DMS53 treated with DMSO at 0.1 percent for 48 hours (cell line): ENCODE data around the gene CCSER1.
"Not testable (repeated sequence)": the region's sequence is repeated elsewhere in the genome, so short reads cannot be mapped to it uniquely, and the experiment has no call there.

Source experiments
- DNase-seq: peaks from one replicate; lab custom pipeline; 2025; ENCODE audit not compliant: unreplicated experiment; lab: John Stamatoyannopoulos, UW

Gene CCSER1

DNA sequence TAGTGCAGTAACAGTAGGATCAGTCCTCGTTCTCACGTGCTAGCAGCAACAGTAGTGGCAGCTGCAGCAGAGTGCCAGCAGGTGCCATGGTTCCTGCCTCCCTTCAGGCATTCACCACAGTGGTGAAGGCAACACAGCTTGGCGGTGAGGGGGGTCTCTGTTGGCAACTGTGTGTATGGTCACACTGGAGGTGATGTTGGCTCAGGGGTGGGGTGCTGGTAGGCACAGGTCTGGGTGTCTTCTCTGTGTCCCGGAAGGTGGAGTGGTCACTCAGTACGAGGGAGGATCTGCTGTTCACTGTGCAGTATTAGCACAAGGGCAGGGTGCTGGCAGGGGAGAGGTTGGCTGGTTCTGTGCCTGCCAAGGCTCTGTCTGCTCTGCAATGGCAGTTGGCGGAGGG lies 671.8 kb downstream of the CCSER1 start:
- no peak for DNase-seq

DNA sequence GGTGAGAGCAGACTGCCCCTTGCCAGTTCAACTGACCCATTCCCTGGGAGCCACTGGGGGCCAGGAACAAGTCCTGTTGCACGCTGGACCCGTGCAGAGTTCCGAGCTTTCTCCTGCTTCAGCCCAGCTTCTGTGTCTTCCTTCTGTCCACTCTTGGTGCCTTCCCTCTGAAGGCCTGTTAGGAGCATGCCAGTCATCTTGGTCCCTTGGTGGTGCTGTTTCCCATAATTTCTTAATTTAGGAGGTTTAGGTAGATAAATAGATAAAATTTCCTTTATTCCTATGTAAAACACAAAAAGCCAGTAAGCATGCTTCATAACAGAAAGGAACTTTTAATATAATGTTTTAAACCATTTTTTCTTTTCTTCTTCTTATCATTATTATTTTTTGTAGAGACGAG lies 672.7 kb downstream of the CCSER1 start:
- DNase-seq = no peak

DNA sequence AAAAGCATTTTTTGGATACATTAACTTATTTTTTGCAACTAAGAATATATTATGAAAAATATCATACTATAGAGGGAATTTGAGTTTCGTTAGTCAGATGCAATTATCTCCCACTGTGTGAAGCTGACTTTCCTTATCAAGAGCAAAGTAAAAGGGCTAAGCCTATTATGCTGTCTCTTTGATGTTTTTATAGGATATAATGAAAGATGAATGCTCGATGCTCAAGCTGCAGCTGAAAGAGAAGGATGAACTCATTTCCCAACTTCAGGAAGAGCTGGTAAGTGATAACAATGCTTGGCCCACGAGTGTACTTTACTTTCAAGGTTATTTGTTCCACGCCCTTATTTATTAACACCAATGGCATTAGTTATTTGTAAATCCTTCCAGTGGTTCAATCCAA lies 688.4 kb downstream of the CCSER1 start:
- no peak for DNase-seq

DNA sequence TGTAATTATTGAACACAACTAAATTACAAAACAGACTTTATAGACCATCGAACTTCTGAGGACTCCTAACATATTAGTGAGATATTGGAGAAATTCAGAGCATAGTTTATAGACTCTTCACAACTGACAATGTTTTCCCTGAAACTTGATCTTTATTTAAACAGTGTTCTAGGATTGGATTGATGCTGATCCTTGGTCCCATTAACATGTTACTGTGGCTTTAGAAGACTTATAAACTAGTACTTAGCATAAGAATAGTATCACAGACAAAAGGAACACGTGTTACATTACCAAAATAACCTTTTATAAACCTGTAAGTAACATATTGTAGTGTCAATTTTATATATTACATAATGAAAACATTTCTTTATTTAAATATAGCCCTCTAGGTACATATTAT lies 689.6 kb downstream of the CCSER1 start:
- DNase-seq = peak; percentile 6

DNA sequence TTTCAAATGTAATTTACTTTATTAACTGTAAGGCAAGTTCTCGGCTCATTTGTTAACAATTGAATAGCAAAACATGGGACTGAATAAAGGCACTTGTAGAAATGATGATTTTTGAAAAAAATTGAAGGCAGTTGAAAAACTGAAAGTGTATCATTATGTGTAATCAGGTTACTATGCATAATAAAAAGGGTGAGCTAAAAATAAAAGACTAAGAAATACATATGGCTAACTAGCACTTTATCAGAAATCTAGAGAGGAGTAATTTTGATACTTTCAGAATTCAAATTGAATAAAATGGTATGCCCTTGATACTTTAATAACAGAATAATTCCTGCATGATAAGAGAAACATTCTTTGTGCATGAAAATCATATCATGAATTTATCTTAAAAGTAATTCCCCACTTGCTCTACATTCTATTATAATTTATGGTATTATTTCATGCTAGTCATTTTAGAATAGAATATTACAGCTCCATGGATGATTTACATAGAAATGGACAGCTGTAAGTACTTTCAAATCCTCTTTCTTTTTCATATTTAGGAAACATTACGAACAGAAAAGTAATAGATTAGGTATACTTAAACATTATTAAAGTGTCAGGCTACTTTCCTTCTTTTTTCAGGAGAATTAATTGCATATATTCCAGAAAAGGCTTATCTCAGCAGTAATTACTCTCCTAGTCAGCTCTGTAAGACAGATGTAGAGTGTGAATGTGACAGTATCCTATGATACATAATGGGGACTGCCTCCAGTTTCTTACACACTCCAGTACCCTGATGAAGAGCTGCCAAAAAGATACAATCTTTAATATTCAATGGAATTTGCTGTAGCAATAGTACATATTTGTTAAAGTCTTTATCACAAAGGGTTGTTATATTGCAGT lies 697.3 kb downstream of the CCSER1 start:
- DNase-seq = no peak

DNA sequence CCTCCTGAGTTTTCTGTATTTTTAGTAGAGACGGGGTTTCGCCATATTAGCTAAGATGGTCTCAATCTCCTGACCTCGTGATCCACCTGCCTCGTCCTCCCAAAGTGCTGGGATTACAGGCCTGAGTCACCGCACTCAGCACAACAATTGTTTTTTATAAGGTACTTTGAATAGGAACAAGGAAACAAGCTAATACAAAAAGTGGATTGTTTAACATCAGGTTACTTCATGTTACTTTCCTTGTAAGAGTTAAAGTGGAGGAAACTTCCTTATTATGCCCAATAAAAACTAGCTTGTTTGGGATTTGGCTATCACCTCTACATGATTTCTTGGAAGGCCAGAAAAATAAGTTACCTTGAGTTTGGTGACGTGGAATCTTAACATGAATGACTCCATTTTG lies 698.7 kb downstream of the CCSER1 start:
- DNase-seq = no peak

DNA sequence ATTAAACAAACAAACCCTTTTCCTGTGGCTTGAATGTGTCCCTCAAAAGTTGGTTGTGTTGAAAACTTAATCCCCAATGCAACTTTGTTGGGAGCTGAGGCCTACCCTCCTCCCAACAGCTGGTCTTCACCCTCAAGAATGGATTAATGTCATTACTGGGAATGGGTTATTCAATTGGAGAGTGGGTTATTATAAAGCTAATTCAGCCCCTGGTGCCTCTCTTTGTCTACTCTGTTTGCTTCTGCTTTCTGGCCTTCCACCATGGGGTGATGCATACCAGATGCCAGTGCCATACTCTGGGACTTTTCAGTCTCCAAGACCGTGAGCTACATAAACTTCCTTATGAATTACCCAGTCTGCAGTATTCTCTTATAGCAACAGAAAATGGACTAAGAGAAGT lies 706.5 kb downstream of the CCSER1 start:
- no peak for DNase-seq

DNA sequence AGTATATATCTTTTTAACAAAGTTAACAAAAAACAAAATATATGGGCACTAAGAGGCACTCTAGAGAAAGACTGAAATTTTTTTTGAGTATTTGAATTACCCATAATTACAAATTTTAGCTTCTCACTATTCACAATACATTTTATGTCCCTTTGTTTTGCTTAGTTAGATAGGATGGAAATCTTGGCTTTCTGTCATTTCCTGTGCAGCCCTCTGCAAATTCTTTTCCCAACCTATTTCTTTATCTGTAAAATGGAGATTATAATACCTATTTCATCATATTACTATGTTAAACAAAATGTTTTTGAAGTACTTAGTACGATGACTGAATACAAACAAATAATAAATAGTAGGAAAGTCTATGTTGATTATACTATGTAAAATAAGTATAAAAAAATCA lies 710.0 kb downstream of the CCSER1 start:
- no peak for DNase-seq

DNA sequence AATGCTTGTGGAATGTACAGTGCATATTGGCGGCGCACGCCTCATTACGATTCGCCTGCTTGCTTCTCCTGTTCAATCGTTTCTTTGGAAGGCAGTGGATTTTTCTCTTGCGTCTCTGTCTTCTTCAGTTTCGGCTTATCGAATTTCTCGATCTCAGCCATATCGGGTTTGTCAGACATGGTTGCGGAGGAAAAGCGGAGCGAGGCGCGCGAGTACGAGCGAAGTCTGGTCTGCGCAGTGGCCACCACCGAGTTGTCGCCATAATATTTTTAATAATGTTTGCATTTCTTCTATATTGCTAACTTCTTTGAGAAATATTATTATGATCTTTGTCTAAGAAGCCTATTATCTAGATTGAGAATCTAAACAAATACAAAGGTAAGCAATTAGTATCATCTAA lies 711.7 kb downstream of the CCSER1 start:
- not testable (repeated sequence) for DNase-seq

DNA sequence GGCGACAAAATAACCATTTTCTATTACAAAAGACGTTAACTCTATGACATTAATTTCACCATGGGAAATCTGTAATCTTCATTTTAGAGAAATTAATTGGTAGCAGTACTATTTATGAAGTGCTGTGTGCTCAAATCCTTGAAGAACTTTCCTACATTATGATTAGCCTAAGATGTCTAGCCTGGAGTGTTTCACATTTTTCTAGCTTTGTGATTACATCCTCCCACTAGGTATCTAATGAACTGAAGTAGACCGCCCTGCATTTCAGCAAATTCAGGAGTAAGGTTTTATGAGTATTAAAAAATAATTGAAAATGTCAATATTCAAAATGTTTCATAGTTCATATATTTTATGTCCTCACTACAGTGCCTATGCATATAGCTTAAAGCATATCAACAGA lies 713.1 kb downstream of the CCSER1 start:
- no peak for DNase-seq

DNA sequence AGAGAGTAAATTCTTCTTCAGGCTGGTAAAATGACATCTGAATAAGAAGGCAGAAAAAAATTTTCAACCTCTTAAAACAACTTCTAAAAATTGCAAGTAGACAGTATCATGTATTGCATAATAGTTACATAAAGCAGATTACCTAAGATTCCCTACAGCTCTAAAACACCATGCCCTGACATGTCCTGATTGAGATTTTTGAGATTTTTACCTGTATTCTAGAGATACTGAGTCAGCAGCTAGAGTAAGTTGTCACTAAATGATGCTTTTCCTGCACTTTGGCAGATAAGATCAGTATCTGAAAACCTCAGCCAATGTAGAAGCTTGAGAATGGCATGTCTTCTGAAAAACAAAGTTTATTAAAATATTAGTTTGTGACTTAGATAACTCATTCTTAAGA lies 713.6 kb downstream of the CCSER1 start:
- no peak for DNase-seq

DNA sequence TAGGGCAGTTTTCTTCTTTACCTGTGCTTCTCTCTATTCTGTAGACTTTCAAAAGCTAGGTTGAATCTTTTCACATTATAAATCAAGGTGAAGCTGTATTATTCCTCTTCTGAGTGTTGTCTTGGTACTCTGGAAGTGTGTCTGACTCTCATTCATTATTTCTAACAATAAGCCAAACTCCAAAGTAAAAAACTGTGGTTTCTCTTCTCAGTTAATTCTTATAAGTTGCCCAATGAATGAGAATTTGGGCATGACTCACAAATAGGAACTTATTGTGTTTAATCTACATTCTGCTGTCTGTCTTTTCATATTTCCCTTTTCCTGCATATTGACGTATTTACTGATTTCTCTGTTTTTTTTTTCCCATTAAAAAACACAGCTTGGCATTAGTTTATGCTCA lies 714.5 kb downstream of the CCSER1 start:
- no peak for DNase-seq

DNA sequence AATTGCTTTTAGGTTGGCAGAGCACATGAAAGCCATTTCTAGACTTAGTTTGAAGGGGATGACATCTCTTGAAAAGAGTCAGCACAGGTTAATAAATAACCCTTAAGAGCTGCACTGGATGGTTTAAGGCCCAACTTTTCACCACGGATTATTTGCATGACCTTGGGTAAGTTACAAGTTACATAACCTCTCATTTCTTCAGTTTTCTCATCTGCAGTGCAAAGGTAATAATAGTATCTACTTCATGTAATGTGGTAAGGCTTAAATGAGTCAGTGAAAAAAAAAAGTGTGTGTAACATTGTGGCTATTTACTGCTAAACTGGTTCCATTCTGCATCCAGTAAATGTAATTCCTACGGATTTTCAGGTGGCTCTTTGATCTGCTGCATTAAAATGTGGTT lies 715.8 kb downstream of the CCSER1 start:
- peak; percentile 54 for DNase-seq

DNA sequence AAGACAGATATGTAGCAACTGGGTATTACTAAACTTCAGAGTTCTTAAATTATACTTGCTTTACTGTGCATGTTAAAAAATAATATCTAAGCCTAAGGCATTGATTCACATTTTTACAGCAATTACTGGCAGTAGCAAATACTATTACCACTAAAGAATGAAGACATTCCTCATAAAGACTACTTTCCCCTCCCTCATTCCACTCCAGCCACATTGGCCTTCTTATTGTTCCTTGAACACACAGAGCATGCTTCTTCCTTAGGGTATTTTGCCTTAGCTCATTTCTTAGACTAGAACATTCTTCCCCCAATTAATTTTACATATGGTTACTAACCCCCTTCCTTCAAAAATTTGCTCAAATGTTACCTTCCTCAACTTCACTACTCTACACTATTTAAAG lies 717.0 kb downstream of the CCSER1 start:
- DNase-seq = no peak

DNA sequence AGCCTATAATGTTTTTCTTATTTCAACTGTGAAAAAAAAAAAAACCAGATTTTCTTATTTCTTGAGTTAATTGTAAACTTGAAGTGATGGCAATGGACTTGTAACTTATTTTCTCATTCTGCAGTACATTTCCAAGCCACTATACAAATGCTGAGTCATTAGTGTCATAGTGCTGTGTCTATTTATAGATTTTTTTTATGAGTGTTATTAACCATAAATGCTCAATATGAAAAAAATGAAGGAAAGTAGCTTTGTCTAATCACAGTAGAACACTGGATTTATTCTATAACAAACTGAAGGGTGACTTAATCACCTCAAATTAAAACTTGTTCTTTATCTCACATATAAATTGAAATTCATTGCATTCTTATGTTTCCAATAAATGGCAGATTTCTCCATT lies 718.6 kb downstream of the CCSER1 start:
- DNase-seq = peak; percentile 1

DNA sequence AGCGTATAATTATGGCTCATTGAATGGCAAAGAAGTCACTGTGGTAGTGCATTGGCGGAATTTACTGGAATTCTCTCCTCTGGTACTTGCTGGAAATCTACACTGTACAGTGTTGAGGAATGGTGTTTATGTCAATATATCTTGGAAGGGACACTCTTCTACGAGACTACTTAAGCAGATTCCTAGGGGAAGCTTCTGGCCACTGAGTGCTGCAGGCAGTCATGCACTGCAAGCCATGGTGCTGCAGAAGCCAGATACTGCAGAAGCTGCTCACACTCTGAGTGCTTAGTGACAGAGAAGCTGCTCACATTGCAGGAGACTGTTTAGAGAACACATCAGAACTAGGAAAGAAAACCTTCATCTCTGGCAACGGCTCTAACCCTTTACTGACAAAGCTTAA lies 725.0 kb downstream of the CCSER1 start:
- no peak for DNase-seq

DNA sequence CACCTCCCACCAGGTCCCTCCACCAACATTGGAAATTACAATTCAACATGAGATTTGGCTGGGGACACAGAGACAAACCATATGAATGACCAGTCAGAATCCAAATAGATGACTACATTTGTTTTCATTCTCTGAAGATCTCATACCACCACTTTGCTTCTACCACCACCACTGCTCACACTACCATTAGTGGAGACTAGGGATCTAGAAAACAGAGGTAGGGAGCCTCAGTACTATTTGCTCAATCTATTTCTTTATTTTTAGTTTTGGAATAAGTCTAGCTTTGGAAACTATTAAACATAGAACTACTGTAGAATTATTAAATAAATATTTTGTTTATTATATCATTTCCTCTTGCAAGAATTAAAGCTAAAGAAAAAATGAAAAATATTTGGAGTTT lies 727.9 kb downstream of the CCSER1 start:
- no peak for DNase-seq

DNA sequence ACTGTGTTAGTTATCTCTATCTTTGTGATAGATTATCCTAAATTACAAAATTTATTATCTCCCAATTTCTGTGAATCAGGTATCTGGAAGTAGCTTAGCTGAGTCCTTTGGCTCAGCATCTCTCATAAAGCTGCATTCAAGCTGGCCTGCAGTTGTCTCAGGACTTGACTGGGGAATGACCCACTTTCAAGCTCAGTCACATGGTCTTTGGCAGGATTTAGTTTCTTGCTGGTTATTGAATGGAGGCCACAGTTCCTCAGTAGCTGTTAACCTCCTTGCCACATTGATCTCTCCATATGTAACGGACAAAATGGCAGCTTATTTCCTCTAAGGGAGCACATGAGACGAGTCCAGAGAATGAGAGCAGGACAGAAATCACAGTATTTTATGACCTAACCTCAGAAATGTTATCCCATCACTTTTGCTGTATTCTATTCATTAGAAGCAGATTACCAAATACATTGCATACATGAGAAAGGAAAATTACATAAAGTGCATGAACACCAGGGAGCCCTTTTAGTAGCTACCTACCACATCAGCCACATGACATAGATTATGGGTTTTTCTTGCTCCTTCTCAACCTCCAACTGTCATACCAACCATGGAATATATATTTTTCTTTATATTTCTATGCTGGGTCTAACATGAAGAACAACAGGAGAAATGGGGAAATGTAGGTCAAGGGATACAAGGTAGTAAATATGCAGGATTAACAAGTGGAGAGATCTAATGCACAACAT lies 730.1 kb downstream of the CCSER1 start:
- no peak for DNase-seq

DNA sequence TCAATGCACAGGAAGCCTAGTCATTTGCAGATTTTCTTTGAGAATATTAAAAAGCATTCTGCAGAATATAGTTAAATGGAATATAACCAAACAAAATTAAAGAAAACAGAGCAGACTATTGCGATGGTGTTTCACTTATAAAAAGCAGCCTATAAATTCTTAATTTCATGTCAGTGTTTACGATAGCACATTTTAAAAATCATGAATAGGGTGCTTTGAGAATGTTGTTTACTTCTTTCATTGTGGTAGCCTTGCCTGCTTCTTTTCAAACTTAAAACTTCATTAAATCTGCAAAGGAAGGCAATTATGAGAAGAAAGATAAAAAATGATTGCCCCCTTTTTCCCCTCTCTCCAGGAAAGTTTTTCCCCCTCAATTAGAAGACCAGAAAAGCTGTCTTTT lies 748.6 kb downstream of the CCSER1 start:
- no peak for DNase-seq

DNA sequence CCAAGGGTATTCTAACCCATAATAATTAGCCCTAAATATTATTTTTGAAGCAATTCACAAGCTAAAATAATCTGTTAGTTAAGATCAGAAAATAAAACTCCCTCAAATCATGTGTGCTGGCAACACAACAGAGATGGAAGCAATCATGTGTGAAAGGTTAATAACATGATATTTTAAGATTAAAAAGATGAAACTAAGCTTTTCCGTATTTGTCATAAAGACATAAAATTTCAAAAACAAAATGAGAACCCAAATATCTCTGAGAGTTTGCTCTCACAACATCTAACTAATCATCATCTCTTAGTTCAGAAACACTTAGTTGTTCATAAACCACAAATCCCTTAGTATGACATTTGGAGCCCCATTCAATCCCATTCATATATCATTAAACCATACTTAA lies 749.1 kb downstream of the CCSER1 start:
- DNase-seq = no peak

DNA sequence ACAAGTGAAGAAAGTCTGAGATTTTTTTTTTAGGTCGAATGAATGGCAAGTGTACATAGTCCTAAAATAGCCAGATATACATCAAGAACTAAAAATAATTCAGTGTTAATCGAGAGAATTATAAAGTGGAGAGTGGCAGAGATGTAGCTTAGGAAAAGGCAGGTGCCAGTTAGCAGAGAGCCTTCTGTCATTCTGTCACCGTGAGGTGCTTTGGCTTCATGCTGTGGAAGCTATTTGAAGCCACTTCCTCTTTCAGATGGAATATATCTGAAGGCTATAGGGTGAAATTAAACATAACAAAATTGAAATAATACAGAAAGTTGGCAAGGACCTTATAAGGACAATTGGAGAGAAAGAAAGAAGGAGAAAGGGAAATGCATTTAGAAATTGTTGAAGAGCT lies 756.3 kb downstream of the CCSER1 start:
- no peak for DNase-seq

DNA sequence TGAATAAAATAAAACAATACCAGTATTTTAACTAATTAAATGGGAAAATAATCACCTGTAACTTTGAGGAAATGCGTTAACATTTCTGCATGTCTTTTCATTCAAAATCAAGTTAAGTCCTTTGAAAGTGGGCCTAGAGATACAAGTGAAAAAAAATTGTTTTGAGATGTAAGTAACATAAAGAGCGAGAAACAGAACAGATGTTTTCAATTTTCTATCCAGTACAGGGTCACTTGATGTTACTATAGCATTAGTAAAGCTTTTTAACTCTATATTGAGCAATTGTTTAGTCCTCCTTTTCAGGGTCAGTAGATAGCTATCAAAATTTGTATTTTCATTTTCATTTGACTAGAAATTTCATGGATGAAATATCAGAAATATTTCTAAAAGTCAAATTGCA lies 761.4 kb downstream of the CCSER1 start:
- DNase-seq = no peak

DNA sequence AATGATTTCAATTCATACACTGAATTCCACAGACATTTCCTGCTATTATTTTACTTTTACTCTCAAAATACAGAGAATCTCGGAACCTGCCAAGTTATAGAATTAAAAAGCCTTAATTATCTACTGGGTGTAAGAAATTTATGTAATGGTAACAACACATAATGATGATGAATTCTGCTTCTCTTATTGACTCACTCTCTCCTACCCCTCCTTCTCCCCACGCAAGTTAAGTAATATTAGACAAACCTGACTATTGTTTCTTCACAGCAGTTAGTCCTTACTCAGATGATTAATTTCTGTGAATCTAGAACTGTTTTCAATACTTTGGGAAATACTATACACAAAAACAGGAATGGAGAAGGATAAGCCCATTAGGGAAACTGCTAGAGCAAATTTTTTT lies 762.0 kb downstream of the CCSER1 start:
- DNase-seq = no peak
